SW480 (cell line): ENCODE measurements around the gene STOX1.
"Not testable (repeated sequence)": the region's sequence is repeated elsewhere in the genome, so short reads cannot be mapped to it uniquely, and the experiment has no call there.

ENCODE experiments used
- DNase-seq: peaks from one replicate; pipeline ENCODE4 v3.0.0-alpha.2; 2016; ENCODE audit warnings: low spot score

The STOX1 gene

GRCh38 chr10:68826764-68827591 is at the start of gene STOX1:
TSS of gene STOX1 (plus strand) at chr10:68827531. CDS start at chr10:68827624, 93 bp downstream.
- peak; percentile 65 for DNase-seq

DNA sequence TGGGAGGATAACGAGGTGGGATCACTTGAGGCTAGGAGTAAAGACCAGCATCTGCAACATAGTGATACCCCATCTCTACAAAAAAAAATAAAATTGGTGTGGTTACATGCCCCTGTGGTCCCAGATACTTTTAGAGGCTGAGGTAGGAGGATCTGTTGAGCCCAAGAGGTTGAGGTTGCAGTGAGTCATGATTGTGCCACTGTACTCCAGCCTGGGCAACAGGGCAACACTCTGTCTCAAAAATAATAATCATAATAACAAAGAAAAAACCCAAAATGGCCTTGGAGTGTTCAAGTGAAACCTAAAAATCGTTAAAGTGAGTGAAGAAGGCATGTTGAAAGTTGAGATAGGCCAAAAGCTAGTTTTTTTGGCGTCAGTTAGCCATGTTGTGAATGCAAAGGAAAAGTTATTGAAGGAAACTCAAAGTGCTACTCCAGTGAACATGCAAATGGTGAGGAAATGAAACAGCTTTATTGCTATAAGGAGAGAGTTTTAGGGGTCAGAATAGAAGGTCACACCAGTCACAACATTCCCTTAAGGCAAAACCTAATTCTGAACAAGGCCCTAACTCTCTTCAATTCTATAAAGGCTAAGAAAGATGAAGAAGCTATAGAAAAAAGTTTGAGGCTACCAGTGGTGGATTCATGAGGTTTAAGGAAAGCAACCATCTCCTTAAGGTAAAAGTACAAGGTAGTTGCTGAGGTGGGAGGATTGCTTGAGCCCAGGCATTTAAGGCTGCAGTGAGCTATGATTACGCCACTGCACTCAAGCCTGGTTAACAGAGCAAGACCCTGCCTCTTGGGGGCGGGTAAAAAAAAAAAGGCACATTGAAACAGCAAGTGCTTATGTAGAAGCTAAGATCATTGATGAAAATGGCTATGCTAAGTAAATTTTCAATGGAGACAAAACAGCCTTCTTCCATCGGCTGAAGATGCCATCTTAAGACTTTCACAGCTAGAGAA is 45.4 kb upstream of the STOX1 start:
- DNase-seq, result no peak

DNA sequence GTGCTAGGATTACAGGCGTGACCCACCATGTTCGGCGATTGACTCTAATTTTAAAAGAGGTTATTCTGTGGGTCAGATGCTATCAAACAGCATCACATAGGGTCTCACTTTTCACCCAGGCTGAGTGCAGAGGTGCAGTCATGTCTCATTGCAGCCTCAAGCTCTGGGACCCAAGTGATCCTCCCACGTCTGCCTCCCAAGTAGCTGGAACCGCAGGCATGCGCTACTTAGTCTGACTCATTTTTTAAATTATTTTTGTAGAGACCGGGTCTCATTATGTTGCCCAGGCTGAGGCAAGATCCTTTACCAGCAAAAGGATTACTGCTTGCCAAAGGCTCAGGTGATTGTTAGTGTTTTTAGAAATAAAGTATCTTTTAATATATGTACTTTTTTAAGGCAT is 42.9 kb upstream of the STOX1 start:
- DNase-seq, result no peak

DNA sequence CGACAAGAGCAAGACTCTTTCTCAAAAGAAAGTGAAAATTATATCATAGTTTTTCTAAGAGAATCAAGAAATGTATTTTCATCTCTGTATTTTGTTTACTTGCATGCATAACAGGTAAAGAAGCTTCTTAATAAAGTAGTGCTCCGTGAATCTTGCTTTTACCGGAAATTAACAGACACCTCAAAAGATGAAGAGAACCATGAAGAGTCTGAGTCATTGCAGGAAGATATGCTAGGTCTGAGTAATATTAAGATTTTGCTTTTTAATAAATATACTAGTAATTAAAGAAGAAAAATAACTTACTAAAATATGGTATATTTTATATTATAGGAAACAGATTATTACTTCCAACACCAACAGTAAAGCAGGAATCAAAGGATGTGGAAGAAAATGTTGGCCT is 39.5 kb upstream of the STOX1 start:
- no peak for DNase-seq

GRCh38 chr10:68790476-68790875 is 36.9 kb upstream of the STOX1 start:
- no peak for DNase-seq

- no peak for DNase-seq
These were observed 35.2 kb upstream of the STOX1 start for GRCh38 chr10:68792115-68792514.

- DNase-seq, result no peak
These were observed 31.3 kb upstream of the STOX1 start for GRCh38 chr10:68795886-68796532.

GRCh38 chr10:68796605-68797004 is 30.7 kb upstream of the STOX1 start:
- no peak for DNase-seq

DNA sequence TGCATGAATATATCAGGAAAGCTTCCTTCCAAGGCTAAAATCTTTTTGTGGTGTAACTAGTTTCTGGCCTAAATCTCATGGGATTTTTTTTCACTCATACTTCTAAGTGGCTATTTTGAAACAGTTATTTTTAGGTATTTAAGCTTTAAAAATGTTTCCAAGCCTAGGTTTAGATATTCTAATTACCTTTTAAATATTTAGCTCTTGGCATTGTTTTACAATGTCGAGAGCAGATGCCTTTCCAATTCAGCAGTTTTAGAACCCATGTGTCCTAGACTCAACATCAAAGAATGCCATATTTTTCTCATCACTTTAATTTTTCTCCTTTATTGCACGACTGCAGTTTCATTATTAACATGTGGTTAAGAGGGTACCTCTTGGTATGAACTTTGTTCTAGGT is 27.1 kb upstream of the STOX1 start:
- no peak for DNase-seq

DNA sequence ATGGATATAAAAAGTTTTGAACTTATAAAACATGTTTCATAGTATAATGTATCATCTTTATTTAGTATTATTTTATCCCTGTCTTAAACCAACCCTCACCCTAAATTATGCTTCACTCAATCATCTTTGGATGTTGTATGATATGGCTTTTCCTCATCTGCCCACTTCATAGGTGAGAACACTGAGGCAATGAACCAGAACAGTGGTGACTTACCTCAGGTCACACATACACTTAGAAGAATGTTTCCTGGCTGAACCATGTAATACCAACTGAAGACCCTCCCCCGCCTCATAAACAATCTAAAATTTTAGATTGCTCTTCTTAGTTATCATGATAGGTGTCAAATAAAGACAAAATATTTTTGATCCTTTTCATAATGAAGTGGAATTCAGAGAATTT is 22.6 kb upstream of the STOX1 start:
- DNase-seq, result no peak

DNA sequence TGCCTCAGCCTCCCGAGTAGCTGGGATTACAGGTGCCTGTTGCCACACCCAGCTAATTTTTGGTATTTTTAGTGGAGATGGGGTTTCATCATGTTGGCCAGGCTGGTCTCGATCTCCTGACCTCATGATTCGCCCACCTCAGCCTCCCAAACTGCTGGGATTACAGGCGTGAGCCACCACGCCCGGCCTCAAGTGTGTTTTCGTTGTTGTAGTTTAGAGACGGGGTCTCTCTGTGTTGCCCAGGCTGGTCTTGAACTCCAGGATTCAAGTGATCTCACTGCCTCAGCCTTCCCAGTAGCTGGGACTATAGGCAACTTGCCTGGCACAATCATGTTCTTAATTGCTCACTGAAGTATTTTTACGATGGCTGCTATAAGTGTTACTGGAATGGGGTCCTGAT is 16.5 kb upstream of the STOX1 start:
- DNase-seq, result not testable (repeated sequence)

DNA sequence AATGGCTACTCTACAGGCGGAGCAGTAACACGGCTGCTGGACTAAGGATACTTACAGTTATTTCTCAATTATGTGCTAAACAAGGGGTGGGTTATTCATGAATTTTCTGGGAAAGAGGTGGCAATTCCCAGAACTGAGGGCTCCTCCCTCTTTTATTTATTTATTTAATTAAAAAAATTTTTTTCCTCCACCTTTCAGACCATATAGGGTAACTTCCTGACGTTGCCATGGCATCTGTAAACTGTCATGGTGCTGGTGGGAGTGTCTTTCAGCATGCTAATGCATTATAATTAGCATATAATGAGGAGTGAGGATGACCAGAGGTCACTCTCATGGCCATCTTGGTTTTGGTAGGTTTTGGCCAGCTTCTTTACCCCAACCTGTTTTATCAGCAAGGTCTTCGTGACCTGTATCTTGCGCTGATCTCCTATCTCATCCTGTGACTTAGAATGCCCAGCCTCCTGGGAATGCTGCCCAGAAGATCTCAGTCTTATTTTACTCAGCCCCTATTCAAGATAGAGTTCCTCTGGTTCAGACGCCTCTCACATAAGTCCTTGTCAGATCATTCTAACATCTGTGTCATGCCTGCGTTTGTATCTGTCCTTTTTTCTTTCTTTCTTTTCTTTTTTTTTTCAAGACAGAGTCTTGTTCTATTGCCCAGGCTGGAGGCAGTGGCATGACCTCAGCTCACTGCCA is 15.9 kb upstream of the STOX1 start:
- DNase-seq, result no peak

DNA sequence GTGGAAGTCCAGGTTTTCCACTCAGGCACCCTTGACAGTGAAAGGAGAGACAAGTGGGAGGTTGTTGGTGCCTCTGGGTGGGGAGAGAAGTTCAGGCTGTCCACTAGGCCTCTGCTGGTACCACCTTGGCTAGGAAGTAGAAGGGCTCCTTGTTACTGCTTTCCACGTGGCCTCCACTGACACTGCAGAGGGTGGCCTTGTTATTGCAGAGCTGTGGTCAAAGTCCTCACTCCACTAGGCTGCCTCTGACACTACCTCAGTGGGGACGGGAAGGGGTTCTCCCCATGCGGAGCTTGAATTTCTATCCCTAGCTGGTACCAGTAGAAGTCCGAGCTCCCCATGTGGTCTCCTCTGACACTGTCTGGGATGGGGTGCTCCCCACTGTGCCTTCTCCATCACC is 14.9 kb upstream of the STOX1 start:
- DNase-seq, result no peak

GRCh38 chr10:68813559-68813958 is 13.8 kb upstream of the STOX1 start:
- DNase-seq, result no peak

- DNase-seq, result no peak
These were observed 10.4 kb upstream of the STOX1 start for GRCh38 chr10:68816796-68817412.

DNA sequence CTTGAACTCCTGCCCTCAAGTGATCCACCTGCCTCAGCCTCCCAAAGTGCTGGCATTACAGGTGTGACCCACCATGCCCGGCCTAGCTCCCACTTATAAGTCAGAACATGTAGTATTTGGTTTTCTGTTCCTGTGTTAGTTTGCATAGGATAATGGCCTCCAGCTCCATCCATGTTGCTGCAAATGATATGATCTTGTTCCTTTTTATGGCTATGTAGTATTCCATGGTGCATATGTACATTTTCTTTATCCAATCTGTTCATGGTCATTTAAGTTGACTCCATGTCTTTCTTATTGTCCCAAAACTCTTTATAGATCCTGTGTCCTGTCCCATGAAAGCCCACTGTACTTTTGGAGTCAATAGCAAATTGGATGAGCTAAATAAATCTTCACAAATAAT is 7.0 kb upstream of the STOX1 start:
- not testable (repeated sequence) for DNase-seq

DNA sequence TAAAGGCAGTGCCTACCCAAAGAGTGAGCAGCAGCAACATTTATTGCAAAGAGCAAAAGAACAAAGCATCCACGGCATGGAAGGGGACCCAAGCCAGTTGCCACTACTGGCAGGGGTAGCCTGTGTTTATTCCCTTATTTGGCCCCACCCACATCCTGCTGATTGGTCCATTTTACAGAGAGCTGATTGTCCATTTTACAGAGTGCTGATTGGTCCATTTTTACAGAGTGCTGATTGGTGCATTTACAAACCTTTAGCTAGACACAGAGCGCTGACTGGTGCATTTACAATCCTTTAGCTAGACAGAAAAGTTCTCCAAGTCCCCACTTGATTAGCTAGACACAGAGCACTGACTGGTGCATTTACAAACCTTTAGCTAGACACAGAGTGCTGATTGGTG is 4.7 kb upstream of the STOX1 start:
- DNase-seq, result not testable (repeated sequence)

DNA sequence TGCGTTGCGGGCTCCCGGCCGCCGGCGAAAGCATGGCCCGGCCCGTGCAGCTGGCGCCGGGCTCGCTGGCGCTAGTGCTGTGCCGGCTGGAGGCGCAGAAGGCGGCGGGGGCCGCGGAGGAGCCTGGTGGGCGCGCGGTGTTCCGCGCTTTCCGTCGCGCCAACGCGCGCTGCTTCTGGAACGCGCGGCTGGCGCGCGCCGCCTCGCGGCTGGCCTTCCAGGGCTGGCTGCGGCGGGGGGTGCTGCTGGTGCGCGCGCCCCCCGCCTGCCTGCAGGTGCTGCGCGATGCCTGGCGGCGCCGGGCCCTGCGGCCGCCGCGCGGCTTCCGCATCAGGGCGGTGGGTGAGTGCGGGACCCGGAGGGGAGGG is 245 bp downstream of the STOX1 start:
- not testable (repeated sequence) for DNase-seq

GRCh38 chr10:68828083-68828601 is 811 bp downstream of the STOX1 start:
- DNase-seq, result not testable (repeated sequence)

- no peak for DNase-seq
These were observed 1.5 kb downstream of the STOX1 start for GRCh38 chr10:68828833-68829232.

DNA sequence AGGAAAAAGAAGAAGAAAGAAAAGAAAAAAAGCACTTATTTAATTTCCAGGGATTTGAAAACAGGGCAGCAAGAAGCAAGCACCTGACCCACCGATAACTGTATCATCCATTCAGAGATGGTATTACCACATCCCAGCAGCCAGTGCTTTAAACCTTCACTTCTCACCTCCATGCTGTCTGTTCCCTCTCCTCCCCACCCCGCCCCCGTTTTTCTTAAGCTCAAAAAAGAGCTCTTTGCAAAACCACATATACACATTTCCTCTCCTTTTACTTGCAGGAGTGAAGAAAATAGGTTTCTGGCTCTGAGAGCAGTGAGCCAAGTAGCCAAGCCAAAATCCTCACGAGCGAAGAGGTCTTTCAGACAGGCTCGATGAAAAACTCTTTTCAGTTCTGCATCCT is 2.2 kb downstream of the STOX1 start:
- DNase-seq, result no peak
